ENCODE measurements around the gene RHBDL1.

DNA sequence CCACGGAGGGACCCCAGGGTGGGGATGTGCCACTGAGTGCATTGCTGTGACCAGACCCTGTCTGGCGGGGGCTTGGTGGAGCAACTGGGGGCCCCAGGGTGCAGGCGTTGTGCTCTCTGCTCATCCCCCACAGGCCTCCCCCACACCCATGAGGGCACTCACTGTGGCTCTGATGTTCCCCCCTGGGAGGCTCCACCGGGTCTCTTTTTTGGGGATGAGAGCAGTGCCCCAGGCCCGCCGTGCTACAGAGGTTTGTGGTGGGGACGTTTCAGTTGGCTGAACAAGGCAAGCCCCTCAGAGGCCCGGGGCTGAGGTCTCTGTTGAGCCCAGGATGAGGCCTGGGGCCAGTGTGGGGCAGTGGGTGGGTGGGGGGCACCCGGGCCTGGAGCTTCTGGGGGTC, 48.2 kb downstream of the RHBDL1 start:
- TF ChIP-seq MAX (IDR thresholded peaks at IDR 0.05; ENCODE audit: low read depth, low read length) (no peak), CTCF (IDR thresholded peaks at IDR 0.05; ENCODE audit: low read depth, low read length) (no peak)
